Smooth muscle cell (in vitro differentiated cells): Measurements from ENCODE around the gene UBXN11. TPM values are rescaled to one million over a fixed set of nuclear protein-coding genes. Genes with fewer than 3 reads are reported as not detected.
"Not testable (repeated sequence)": the region's sequence is repeated elsewhere in the genome, so short reads cannot be mapped to it uniquely, and the experiment has no call there.

Source experiments
- DNase-seq: peaks from one replicate; lab custom pipeline; 2025; ENCODE audit not compliant: unreplicated experiment; lab: John Stamatoyannopoulos, UW
- H2AFZ ChIP-seq: fragments of 200-600 bp; sonication (generic); 2 replicates; pipeline ENCODE4 v1.6.0; 2016; ENCODE audit warnings: antibody characterized with exemption, low read depth, mild to moderate bottlenecking
- H3F3A ChIP-seq: fragments of 200-600 bp; sonication (generic); 2 replicates; pipeline ENCODE4 v1.6.0; 2017; ENCODE audit warnings: antibody characterized with exemption, low read depth
- H3K27ac ChIP-seq: fragments of 200-600 bp; sonication (generic); 2 replicates; pipeline ENCODE4 v1.5.1; 2016; ENCODE audit warnings: low read depth, mild to moderate bottlenecking
- H3K27me3 ChIP-seq: fragments of 200-600 bp; sonication (generic); 2 replicates; pipeline ENCODE4 v1.6.1; 2016; ENCODE audit warnings: low read depth, mild to moderate bottlenecking
- H3K36me3 ChIP-seq: fragments of 200-600 bp; sonication (generic); 2 replicates; pipeline ENCODE4 v1.5.1; 2016; ENCODE audit warnings: low read depth
- H3K4me1 ChIP-seq: fragments of 200-600 bp; sonication (generic); 2 replicates; pipeline ENCODE4 v1.5.1; 2016; ENCODE audit warnings: low read depth
- H3K4me2 ChIP-seq: fragments of 200-600 bp; sonication (generic); 2 replicates; pipeline ENCODE4 v1.6.0; 2016; ENCODE audit warnings: mild to moderate bottlenecking
- H3K4me3 ChIP-seq: fragments of 200-600 bp; sonication (generic); 2 replicates; pipeline ENCODE4 v1.5.1; 2016; ENCODE audit warnings: mild to moderate bottlenecking
- H3K79me2 ChIP-seq: fragments of 200-600 bp; sonication (generic); 2 replicates; pipeline ENCODE4 v1.6.0; 2016; ENCODE audit warnings: low read depth, mild to moderate bottlenecking
- H3K9ac ChIP-seq: fragments of 200-600 bp; sonication (generic); 2 replicates; pipeline ENCODE4 v1.6.0; 2016; ENCODE audit warnings: low read depth
- H3K9me3 ChIP-seq: fragments of 200-600 bp; sonication (generic); replicated peaks from 2 replicates; pipeline ENCODE4 v1.5.1; 2016; ENCODE audit warnings: low read depth
- H4K20me1 ChIP-seq: fragments of 200-600 bp; sonication (generic); 2 replicates; pipeline ENCODE4 v1.6.0; 2016; ENCODE audit warnings: low read depth
- WGBS: methylation state at CpG from one replicate; pipeline ENCODE4 v1.1.7; 2016; ENCODE audit warnings: low lambda C conversion rate; 5-methylcytosine and 5-hydroxymethylcytosine counted together
- polyA plus RNA-seq: library from polyadenylated mRNA; unstranded; fragments of >200 nt; fragmentation: Nextera tagmentation; extraction: Ambion mirVana; gene quantifications from 2 replicates; pipeline ENCODE4 v1.2.1, GENCODE V29; 2016
- total RNA-seq: library from RNA; depleted of rRNA; stranded (reverse); fragments of >200 nt; gene quantifications from 2 replicates; pipeline ENCODE4 v1.2.3, GENCODE V29; 2014
- TF ChIP-seq, protein P1 (sequence below): fragments of 200-600 bp; sonication (generic); IDR thresholded peaks from 2 replicates; pipeline ENCODE4 v1.5.1; 2017; ENCODE audit warnings: borderline replicate concordance, mild to moderate bottlenecking, antibody characterized with exemption; ENCODE audit not compliant: insufficient read depth, poor library complexity, severe bottlenecking

Gene UBXN11
- total and polyA plus RNA-seq, 2 experiments from 2014 or later, result 3.3 to 17.7 TPM

DNA sequence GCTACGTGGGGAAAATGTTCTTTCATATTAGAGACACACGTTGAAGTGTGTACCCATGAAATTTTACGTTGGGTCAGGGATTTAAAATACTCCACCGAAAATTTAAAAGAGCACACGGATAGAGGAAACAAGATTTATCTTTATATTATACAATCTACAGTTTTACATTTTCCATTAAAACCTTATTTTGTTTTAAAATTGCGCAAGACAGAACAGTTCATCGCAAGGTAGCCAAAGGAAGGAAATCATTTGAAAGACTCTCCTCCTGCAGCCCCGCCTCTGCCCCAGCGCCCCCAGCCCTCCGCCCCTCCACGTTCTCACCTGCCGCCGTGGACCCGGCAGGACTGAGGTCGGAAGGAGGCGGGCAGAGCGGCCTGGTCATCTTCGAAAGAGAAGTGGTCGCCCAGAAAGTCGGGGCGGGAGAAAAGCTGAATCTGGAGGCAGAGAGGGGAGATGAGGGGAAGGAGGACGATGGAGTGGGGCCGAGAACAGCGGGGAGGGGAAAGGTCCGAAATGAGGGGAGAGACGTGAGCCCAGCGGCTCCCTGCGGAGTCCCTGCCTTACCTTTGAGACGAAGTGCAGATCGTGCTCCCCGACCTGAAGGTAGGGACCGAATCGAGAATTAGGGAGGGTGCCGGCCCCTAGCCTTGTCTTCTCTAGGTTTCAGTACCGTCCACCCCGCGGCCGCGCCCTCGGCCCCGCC lies 29.5 kb upstream of the UBXN11 start:
- no peaks in the 10 kb centered on the region for H3K36me3 ChIP-seq
- peak overlapping the region; percentile 64 for H3K4me3 ChIP-seq
- H3K27me3 ChIP-seq, result peaks cover 16% of the 10 kb centered on the region
- H2AFZ ChIP-seq, result peak overlapping the region; percentile 91
- WGBS, result 3% methylated on average over 36 of the region's 41 CpGs
- no peaks in the 10 kb centered on the region for H3K9me3 ChIP-seq
- peak overlapping the region; percentile 93 for H3K4me2 ChIP-seq
- H3K27ac ChIP-seq, result no peak overlapping the region
- no peaks in the 10 kb centered on the region for H4K20me1 ChIP-seq
- no peaks in the 10 kb centered on the region for H3F3A ChIP-seq
- TF ChIP-seq, protein P1, sequence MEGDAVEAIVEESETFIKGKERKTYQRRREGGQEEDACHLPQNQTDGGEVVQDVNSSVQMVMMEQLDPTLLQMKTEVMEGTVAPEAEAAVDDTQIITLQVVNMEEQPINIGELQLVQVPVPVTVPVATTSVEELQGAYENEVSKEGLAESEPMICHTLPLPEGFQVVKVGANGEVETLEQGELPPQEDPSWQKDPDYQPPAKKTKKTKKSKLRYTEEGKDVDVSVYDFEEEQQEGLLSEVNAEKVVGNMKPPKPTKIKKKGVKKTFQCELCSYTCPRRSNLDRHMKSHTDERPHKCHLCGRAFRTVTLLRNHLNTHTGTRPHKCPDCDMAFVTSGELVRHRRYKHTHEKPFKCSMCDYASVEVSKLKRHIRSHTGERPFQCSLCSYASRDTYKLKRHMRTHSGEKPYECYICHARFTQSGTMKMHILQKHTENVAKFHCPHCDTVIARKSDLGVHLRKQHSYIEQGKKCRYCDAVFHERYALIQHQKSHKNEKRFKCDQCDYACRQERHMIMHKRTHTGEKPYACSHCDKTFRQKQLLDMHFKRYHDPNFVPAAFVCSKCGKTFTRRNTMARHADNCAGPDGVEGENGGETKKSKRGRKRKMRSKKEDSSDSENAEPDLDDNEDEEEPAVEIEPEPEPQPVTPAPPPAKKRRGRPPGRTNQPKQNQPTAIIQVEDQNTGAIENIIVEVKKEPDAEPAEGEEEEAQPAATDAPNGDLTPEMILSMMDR, result no peak
- DNase-seq, result no peak
- no peak overlapping the region for H3K9ac ChIP-seq
- no peaks in the 10 kb centered on the region for H3K79me2 ChIP-seq
- H3K4me1 ChIP-seq, result peaks cover 10% of the 10 kb centered on the region

DNA sequence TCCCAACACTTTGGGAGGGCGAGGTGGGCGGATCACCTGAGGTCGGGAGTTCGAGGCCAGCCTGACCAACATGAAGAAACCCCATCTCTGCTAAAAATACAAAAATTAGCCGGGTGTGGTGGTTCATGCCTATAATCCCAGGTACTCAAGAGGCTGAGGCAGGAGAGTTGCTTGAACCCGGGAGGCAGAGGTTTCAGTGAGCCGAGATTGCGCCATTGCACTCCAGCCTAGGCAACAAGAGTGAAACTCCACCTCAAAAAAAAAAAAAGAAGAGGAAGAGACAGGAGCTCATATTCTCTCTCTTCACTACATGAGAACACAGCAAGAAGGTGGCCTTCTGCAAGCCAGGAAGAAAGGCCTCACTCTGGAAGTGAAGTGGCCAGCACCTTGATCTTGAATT lies 26.9 kb upstream of the UBXN11 start:
- H3K27ac ChIP-seq, H3F3A ChIP-seq, H3K9me3 ChIP-seq, DNase-seq, H4K20me1 ChIP-seq, H3K36me3 ChIP-seq, H3K79me2 ChIP-seq, H3K9ac ChIP-seq, H3K4me2 ChIP-seq, H2AFZ ChIP-seq, H3K4me1 ChIP-seq, H3K4me3 ChIP-seq: not testable (repeated sequence)
- peaks cover 16% of the 10 kb centered on the region for H3K27me3 ChIP-seq
- 95% methylated on average over 8 of the region's 8 CpGs for WGBS

DNA sequence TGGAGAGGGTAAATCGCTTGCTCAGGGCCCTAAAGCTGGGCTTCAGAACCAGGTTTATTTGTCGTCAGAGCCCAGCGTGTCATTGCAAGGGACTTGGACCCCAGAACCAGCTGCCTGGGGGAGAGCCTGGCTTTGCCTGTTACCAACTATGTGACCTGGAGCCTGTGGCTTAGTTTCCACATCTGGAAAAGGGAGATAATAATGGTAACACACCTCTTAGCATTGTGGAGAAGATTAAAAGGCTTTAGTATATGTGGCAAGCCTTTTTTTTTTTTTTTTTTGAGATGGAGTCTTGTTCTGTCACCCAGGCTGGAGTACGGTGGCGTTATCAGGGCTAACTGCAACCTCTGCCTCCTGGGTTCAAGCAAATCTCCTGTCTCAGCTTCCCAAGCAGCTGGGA lies 23.8 kb upstream of the UBXN11 start:
- WGBS, result 92% methylated on average over 4 of the region's 5 CpGs
- DNase-seq, result no peak

DNA sequence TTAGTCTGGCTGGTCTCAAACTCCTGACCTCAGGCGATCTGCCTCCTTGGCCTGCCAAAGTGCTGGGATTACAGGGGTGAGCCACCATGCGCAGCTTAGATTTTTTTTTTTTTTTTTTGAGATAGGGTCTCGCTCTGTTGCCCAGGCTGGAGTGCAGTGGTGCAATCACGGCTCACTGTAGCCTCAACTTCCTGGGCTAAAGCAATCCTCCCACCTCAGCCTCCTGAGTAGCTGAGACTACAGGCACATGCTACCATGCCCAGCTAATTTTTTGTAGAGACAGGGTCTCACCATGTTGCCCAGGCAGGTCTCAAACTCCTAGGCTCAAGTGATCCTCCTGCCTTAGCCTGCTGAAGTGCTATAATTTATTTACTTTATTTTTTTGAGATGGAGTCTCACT lies 22.9 kb upstream of the UBXN11 start:
- not testable (repeated sequence) for DNase-seq, H3K9ac ChIP-seq, H3K27me3 ChIP-seq, H4K20me1 ChIP-seq, H3K9me3 ChIP-seq, H3K36me3 ChIP-seq, H3K27ac ChIP-seq, H3F3A ChIP-seq, H3K4me1 ChIP-seq, H3K4me3 ChIP-seq, H3K79me2 ChIP-seq, H2AFZ ChIP-seq, H3K4me2 ChIP-seq
- WGBS, result 98% methylated on average over 4 of the region's 4 CpGs

More for the DNA sequence above, 23.8 kb upstream of the UBXN11 start:
- H4K20me1 ChIP-seq, result no peaks in the 10 kb centered on the region
- no peak overlapping the region for H2AFZ ChIP-seq
- TF ChIP-seq, protein P1, result no peak
- H3K9me3 ChIP-seq, result no peaks in the 10 kb centered on the region
- H3K4me3 ChIP-seq, result no peak overlapping the region
- H3K4me1 ChIP-seq, result peaks cover 2% of the 10 kb centered on the region
- no peaks in the 10 kb centered on the region for H3F3A ChIP-seq
- H3K4me2 ChIP-seq, result no peak overlapping the region
- H3K27ac ChIP-seq, result no peak overlapping the region
- H3K36me3 ChIP-seq, result no peaks in the 10 kb centered on the region
- H3K27me3 ChIP-seq, result peaks cover 8% of the 10 kb centered on the region
- H3K9ac ChIP-seq, result no peak overlapping the region
- H3K79me2 ChIP-seq, result no peaks in the 10 kb centered on the region
